HG03575 (cell line): ENCODE data around the gene MYRIP.

Source experiments
- ATAC-seq: cut with Tn5 transposase; IDR thresholded peaks from one replicate; pipeline ENCODE4 v1.9.1; 2021; ENCODE audit not compliant: unreplicated experiment, insufficient number of reproducible peaks, low FRiP score; ENCODE audit errors: extremely low read depth

Gene MYRIP

GRCh38 chr3:40230382-40230781 lies 421.0 kb downstream of the MYRIP start:
- ATAC-seq: no peak

DNA sequence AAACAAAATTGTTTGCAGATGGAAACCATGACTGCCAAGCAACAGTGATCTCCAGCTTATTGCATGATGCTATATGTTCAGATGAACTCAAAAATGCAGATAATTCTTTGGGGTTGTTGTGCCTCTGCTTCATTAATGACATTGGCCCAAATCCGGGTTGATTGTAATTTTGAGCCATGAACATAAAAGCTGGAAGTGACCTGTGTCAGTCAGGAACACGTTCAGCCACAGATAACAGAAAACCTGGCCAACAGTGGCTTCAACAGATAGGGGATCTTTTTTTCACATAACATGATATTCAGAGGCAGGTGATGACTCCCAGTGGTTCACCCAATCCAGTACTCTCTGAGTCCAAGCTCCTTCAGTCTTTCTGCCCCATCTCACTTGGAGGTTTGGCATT lies 423.2 kb downstream of the MYRIP start:
- ATAC-seq: no peak

DNA sequence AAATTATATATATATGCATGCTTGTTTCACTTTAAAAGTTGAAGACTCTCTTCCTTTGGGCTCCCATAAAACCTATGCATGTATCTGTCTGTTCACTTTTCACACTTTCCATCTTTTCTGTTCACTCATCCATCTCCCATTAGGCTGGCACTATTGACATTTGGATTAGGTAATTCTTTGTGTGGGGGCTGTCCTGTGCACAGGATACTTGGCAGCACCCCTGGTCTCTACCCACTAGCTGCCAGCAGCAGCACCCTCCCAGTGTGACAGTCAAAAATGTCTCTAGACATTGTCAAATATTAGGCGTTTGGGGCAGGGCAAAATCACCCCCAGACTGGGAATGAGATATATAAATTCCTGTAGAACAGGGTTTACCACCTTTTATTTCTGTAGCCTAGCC lies 427.8 kb downstream of the MYRIP start:
- no peak for ATAC-seq

DNA sequence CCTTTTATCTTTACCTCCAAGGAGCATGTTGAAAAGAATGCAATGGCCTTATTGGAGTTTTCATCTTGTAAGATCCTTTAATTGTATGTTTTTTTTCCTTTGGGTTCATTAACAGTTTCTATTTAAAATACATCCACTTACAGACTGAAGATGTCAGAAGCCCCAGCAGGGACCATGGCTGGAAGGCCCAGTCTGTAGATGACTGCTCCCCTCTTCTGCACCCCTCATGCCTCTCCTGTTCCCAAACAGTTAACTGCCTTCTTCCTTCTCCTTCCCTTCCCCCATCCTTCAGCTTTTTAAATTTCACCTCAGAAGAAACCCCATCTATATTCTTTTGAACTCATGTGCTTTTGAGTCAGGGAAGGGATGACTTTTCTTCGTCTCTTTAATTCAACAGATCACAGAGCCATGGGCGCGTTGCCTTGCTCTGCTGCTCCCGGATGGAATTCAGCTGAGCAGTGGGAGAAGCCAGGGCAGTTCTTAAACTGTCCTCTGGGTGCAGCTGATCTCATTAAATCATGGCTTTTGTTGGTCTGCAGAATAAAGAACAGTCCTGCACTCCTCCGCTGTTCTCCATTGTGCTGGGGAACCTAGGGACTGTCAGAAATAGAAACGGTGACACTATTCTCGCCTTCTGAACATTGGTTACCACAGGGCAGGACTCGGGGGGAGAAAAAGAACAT lies 428.6 kb downstream of the MYRIP start:
- ATAC-seq: no peak

- ATAC-seq: no peak
Observed at GRCh38 chr3:40240921-40241320, 431.5 kb downstream of the MYRIP start.

GRCh38 chr3:40242216-40242615 lies 432.8 kb downstream of the MYRIP start:
- no peak for ATAC-seq

GRCh38 chr3:40242638-40243037 lies 433.2 kb downstream of the MYRIP start:
- ATAC-seq: no peak

- no peak for ATAC-seq
Observed at GRCh38 chr3:40243056-40243455, 433.6 kb downstream of the MYRIP start.

GRCh38 chr3:40247714-40248454 lies 438.5 kb downstream of the MYRIP start:
- no peak for ATAC-seq

DNA sequence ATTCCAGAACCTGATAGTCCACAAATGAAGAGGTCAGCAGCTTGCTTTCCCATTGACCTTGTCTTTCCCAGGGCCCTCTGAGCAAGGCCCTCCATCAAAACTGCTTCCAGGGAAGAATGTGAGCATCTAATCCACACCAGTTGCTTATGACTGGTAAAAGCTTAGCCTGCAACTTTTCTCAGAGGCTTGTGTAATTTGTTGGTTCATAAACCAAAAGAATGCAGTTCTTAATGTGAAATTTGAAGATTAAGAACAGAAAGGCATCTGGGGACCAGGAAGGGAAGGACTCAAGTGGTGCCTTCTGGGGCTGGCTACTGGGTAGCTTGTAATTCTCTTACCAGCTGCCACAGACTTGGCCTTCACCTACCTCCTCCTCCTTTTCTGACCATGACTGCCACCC lies 439.2 kb downstream of the MYRIP start:
- no peak for ATAC-seq

DNA sequence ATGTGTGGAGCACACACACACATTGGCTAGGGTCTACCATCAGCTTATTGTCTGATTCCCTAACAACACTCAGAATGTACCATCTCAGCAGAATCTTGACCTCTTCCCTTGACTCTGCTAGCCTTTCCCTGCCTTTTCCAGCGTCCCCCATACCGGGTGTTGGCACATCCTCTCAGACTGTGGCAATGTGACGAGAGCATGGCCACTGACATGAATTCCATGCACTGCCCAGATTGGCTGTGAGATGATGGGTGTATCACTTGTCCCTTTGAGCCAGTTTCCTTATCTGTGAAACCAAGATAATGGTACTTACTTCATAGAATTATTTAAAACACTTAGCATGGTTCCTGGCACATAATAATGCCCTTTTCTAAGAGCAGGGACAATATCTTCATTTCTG lies 439.8 kb downstream of the MYRIP start:
- ATAC-seq: no peak

- ATAC-seq: no peak
Observed at GRCh38 chr3:40254491-40254890, 445.1 kb downstream of the MYRIP start.

- no peak for ATAC-seq
Observed at GRCh38 chr3:40254891-40255290, 445.5 kb downstream of the MYRIP start.

GRCh38 chr3:40255532-40255931 lies 446.1 kb downstream of the MYRIP start:
- no peak for ATAC-seq

- no peak for ATAC-seq
Observed at GRCh38 chr3:40258064-40258463, 448.7 kb downstream of the MYRIP start.

DNA sequence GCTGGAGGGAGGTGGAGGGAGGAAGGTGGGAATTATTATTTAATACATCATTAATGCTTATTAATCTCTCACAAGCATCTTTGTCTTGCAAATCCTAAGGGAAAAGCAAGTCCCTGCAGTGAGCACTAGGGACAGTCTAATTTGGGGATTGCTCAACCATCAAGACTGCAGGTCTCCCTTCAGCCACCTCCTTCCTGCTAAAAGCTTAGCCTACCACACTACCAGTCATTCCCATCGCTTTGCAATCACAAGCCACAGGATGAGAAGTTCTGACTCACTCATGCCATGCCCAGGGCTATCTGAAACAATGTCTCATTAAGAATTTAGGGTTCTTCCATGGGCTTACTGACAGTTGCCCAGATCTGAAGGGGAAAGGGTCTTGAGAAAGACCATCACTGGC lies 449.1 kb downstream of the MYRIP start:
- no peak for ATAC-seq

DNA sequence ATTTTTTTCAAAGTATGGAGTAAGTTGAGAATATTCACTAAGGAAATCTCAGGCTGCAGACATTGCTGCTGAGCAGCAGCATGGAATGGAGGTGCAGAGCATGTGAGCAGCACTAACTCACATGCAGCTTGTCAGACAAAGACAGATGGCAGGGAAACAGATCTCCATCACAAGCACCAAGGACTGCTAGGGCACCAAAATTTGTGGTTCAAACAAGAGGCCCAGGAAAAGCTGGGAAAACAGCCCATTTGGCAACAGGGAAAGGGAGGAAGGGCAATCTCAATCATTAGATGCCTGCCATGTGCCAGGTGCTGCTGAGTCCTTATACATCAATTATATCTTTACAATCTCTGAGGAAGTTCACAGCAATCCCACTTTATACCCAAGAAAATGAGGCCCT lies 452.9 kb downstream of the MYRIP start:
- no peak for ATAC-seq

DNA sequence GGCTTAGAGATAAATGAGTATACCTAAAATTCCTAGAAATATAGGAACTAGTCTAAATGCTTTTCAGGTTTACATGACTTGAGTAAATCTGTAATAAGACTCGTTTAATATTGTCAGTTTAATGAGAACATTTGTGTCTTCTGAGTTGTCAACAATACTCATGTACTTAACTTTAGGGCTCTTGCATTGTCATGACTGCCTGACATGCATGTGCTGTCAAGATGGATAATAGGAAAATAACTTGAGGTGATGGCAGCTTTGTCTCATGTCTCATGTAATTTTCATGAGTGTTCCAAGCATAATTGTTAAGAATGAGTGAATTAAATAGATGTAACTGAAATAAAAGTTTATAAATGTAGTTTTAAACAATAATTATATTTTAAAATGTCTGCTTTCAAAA lies 455.0 kb downstream of the MYRIP start:
- ATAC-seq: no peak

GRCh38 chr3:40265181-40265580 lies 455.8 kb downstream of the MYRIP start:
- no peak for ATAC-seq

- no peak for ATAC-seq
Observed at GRCh38 chr3:40267937-40268724, 458.7 kb downstream of the MYRIP start.
